Measurements from ENCODE around the gene MYO1E.
A peak's percentile ranks its signal among the peaks of the same experiment; 100 is the strongest.

MYO1E gene

GRCh38 chr15:59298854-59299250, 73.8 kb downstream of the MYO1E start:
- peaks cover 5% of the 10 kb centered on the region for H3K36me3 ChIP-seq (ENCODE audit: control insufficient read depth, insufficient read depth, low read length)
- TF ChIP-seq CTCF (IDR thresholded peaks at IDR 0.05; ENCODE audit: insufficient read depth, low read length, poor library complexity, severe bottlenecking), result no peak
- H3K27me3 ChIP-seq (replicated peaks; ENCODE audit: control insufficient read depth, insufficient read depth, low read length), result no peaks in the 10 kb centered on the region
- DNase-seq (ENCODE audit: extremely low read depth, insufficient read length), result no peak
- no peak overlapping the region for H3K4me3 ChIP-seq (replicated peaks; ENCODE audit: low read depth, low read length)

- Histone ChIP-seq H3K36me3 (ENCODE audit: control insufficient read depth, insufficient read depth, low read length) (peaks cover 5% of the 10 kb centered on the region), H3K4me3 (replicated peaks; ENCODE audit: low read depth, low read length) (no peak overlapping the region), H3K27me3 (replicated peaks; ENCODE audit: control insufficient read depth, insufficient read depth, low read length) (no peaks in the 10 kb centered on the region)
- no peak for TF ChIP-seq CTCF (IDR thresholded peaks at IDR 0.05; ENCODE audit: insufficient read depth, low read length, poor library complexity, severe bottlenecking)
- peak; percentile 81 for DNase-seq (ENCODE audit: extremely low read depth, insufficient read length)
Observed at GRCh38 chr15:59298225-59298853, 74.3 kb downstream of the MYO1E start.

GRCh38 chr15:59296181-59296617, 76.5 kb downstream of the MYO1E start:
- H3K4me3 ChIP-seq (replicated peaks; ENCODE audit: low read depth, low read length), result no peak overlapping the region
- no peak for TF ChIP-seq CTCF (IDR thresholded peaks at IDR 0.05; ENCODE audit: insufficient read depth, low read length, poor library complexity, severe bottlenecking)
- H3K36me3 ChIP-seq (ENCODE audit: control insufficient read depth, insufficient read depth, low read length), result peaks cover 5% of the 10 kb centered on the region
- DNase-seq (ENCODE audit: extremely low read depth, insufficient read length), result no peak
- no peaks in the 10 kb centered on the region for H3K27me3 ChIP-seq (replicated peaks; ENCODE audit: control insufficient read depth, insufficient read depth, low read length)

GRCh38 chr15:59295261-59296001, 77.2 kb downstream of the MYO1E start:
- Histone ChIP-seq H3K27me3 (replicated peaks; ENCODE audit: control insufficient read depth, insufficient read depth, low read length) (no peaks in the 10 kb centered on the region), H3K36me3 (ENCODE audit: control insufficient read depth, insufficient read depth, low read length) (peaks cover 5% of the 10 kb centered on the region), H3K4me3 (replicated peaks; ENCODE audit: low read depth, low read length) (no peak overlapping the region)
- DNase-seq (ENCODE audit: extremely low read depth, insufficient read length), result no peak
- no peak for TF ChIP-seq CTCF (IDR thresholded peaks at IDR 0.05; ENCODE audit: insufficient read depth, low read length, poor library complexity, severe bottlenecking)

- no peak for DNase-seq (ENCODE audit: extremely low read depth, insufficient read length)
- H3K36me3 ChIP-seq (ENCODE audit: control insufficient read depth, insufficient read depth, low read length), result peaks cover 5% of the 10 kb centered on the region
- H3K27me3 ChIP-seq (replicated peaks; ENCODE audit: control insufficient read depth, insufficient read depth, low read length), result no peaks in the 10 kb centered on the region
- TF ChIP-seq CTCF (IDR thresholded peaks at IDR 0.05; ENCODE audit: insufficient read depth, low read length, poor library complexity, severe bottlenecking), result no peak
- H3K4me3 ChIP-seq (replicated peaks; ENCODE audit: low read depth, low read length), result no peak overlapping the region
Observed at GRCh38 chr15:59294574-59295260, 78.0 kb downstream of the MYO1E start.
